ENCODE results near the gene NUP153. TPM values are rescaled to one million over a fixed set of nuclear protein-coding genes. Genes with fewer than 3 reads are reported as not detected.
"Not testable (repeated sequence)": the region's sequence is repeated elsewhere in the genome, so short reads cannot be mapped to it uniquely, and the experiment has no call there.

Gene NUP153
- total RNA-seq, 1 donor from 2014 or later: 39.0 TPM

GRCh38 chr6:17583811-17584210 is 122.9 kb downstream of the NUP153 start:
- no peak overlapping the region for H3K4me3 Mint-ChIP-seq (ENCODE audit: unreplicated experiment)

GRCh38 chr6:17581282-17581681 is 125.4 kb downstream of the NUP153 start:
- H3K27ac Mint-ChIP-seq (ENCODE audit: unreplicated experiment); H3K9me3 Mint-ChIP-seq (ENCODE audit: unreplicated experiment); DNase-seq (ENCODE audit: low spot score); H3K27me3 Mint-ChIP-seq (ENCODE audit: unreplicated experiment); H3K36me3 Mint-ChIP-seq (ENCODE audit: low read depth, unreplicated experiment); H3K4me1 Mint-ChIP-seq (ENCODE audit: unreplicated experiment): not testable (repeated sequence)
- H3K4me3 Mint-ChIP-seq (ENCODE audit: unreplicated experiment): peak overlapping the region; percentile 80

More at GRCh38 chr6:17583811-17584210, 122.9 kb downstream of the NUP153 start:
- TF ChIP-seq CTCF (IDR thresholded peaks at IDR 0.05; ENCODE audit: unreplicated experiment): no peak
- H3K9me3 Mint-ChIP-seq (ENCODE audit: unreplicated experiment): no peaks in the 10 kb centered on the region
- H3K4me1 Mint-ChIP-seq (ENCODE audit: unreplicated experiment): peaks cover 3% of the 10 kb centered on the region
- H3K27ac Mint-ChIP-seq (ENCODE audit: unreplicated experiment): no peak overlapping the region
- DNase-seq (ENCODE audit: low spot score): no peak
- H3K27me3 Mint-ChIP-seq (ENCODE audit: unreplicated experiment): no peaks in the 10 kb centered on the region
- H3K36me3 Mint-ChIP-seq (ENCODE audit: low read depth, unreplicated experiment): no peaks in the 10 kb centered on the region

GRCh38 chr6:17580518-17581048 is 126.1 kb downstream of the NUP153 start:
- TF ChIP-seq CTCF (IDR thresholded peaks at IDR 0.05; ENCODE audit: unreplicated experiment): no peak
- no peaks in the 10 kb centered on the region for H3K36me3 Mint-ChIP-seq (ENCODE audit: low read depth, unreplicated experiment)
- no peaks in the 10 kb centered on the region for H3K27me3 Mint-ChIP-seq (ENCODE audit: unreplicated experiment)
- DNase-seq (ENCODE audit: low spot score): peak; percentile 27
- peak overlapping the region; percentile 80 for H3K4me3 Mint-ChIP-seq (ENCODE audit: unreplicated experiment)
- H3K9me3 Mint-ChIP-seq (ENCODE audit: unreplicated experiment): no peaks in the 10 kb centered on the region
- peaks cover 3% of the 10 kb centered on the region for H3K4me1 Mint-ChIP-seq (ENCODE audit: unreplicated experiment)
- no peak overlapping the region for H3K27ac Mint-ChIP-seq (ENCODE audit: unreplicated experiment)

- no peak for TF ChIP-seq CTCF (IDR thresholded peaks at IDR 0.05; ENCODE audit: unreplicated experiment)
- no peaks in the 10 kb centered on the region for H3K9me3 Mint-ChIP-seq (ENCODE audit: unreplicated experiment)
- no peaks in the 10 kb centered on the region for H3K4me1 Mint-ChIP-seq (ENCODE audit: unreplicated experiment)
- H3K27ac Mint-ChIP-seq (ENCODE audit: unreplicated experiment): no peak overlapping the region
- H3K27me3 Mint-ChIP-seq (ENCODE audit: unreplicated experiment): no peaks in the 10 kb centered on the region
- H3K4me3 Mint-ChIP-seq (ENCODE audit: unreplicated experiment): no peak overlapping the region
- peaks cover 5% of the 10 kb centered on the region for H3K36me3 Mint-ChIP-seq (ENCODE audit: low read depth, unreplicated experiment)
- no peak for DNase-seq (ENCODE audit: low spot score)
These were observed 129.7 kb downstream of the NUP153 start for GRCh38 chr6:17577059-17577458.

- H3K36me3 Mint-ChIP-seq (ENCODE audit: low read depth, unreplicated experiment): peaks cover 5% of the 10 kb centered on the region
- H3K4me3 Mint-ChIP-seq (ENCODE audit: unreplicated experiment): no peak overlapping the region
- no peaks in the 10 kb centered on the region for H3K9me3 Mint-ChIP-seq (ENCODE audit: unreplicated experiment)
- no peak for TF ChIP-seq CTCF (IDR thresholded peaks at IDR 0.05; ENCODE audit: unreplicated experiment)
- H3K27ac Mint-ChIP-seq (ENCODE audit: unreplicated experiment): no peak overlapping the region
- H3K27me3 Mint-ChIP-seq (ENCODE audit: unreplicated experiment): peaks cover 2% of the 10 kb centered on the region
- DNase-seq (ENCODE audit: low spot score): no peak
- no peaks in the 10 kb centered on the region for H3K4me1 Mint-ChIP-seq (ENCODE audit: unreplicated experiment)
These were observed 131.7 kb downstream of the NUP153 start for GRCh38 chr6:17574866-17575560.

Measured in endothelial cell (in vitro differentiated cells).